Hippocampal formation (tissue), 2 donors: Measurements from ENCODE around the gene C1orf50.
"Not testable (repeated sequence)": the region's sequence is repeated elsewhere in the genome, so short reads cannot be mapped to it uniquely, and the experiment has no call there.

ENCODE experiments used
- DNase-seq, 2 donors: peaks; one replicate each; lab custom pipeline; 2025; lab: John Stamatoyannopoulos, UW

Gene C1orf50

DNA sequence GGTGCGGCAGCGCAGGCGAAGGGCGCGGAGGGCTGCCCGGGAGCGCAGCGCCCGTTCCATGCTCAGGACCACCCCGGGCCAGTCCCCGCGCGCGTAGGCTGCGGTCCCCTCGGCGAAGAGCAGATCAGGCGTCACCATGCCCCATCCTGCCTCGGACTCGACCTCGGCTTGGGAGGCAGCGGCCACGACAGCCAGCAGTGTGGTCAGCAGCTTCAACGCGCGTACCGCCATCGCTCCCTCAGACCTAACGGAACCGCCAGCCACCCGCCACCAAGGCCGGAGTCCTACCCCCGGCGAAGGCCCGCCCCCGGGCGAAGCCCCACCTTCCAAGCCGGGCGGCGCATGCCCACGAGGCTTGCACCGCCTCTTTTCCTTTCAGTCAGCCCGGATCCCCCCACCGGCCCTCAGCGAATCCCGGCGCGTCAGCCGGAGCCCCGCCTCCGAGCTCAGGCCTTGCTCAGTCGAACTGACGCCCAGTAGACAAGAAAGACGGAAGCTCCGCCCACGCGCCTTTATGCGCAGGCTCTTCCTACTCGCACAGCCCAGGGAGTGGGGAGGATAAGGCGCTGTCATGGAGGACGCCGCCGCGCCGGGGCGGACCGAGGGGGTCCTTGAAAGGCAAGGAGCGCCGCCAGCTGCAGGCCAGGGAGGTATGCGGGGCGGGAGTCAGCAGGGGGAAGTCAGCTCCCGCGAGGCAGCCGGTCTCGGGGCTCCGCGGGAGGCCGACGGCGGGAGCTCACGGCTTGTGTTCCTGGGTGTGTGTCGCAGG is at the start of gene C1orf50, which contains the start of gene P3H1:
C1orf50 (plus strand) TSS at position 509 of the 769 bp plus-strand sequence; CDS start at position 572, 63 bp downstream.
P3H1 (minus strand) TSS at position 288 of the 769 bp plus-strand sequence; CDS start at position 231, 57 bp downstream.
- DNase-seq = peak; percentile 99 to 100

DNA sequence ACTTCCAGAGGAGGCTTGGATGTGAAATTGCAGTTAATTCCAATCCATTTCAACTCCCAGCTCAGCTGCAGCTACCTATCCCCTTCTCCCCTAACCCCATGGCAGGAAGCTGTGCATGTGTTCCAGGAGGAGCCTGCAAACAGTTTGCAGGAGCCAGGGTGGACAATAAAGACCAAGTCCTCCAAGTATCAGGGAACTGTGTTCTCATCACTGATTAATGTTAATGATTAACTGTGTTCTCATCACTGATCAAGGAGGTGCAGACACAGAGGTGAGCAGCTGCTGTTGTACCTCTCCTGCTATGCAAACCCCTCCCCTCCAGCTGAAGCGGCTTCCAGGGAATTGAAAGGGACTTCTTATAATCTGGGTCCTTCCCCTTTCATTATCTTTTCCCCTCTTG is 46.2 kb upstream of the C1orf50 start:
- DNase-seq = no peak

DNA sequence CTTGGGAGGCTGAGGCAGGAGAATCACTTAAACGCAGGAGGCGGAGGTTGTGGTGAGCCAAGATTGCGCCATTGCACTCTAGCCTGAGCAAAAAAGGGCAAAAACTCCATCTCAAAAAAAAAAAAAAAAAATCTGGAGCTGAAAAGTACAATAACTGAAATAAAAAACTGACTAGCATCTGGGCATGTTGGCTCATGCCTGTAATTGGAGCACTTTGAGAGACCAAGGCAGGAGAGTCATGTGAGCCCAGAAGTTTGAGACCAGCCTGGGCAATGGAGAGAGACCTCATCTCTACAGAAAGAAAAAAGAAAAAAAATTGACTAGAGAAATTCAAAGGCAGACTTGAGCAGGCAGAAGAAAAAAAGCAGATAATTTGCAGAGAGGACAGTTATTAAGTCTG is 45.1 kb upstream of the C1orf50 start:
- DNase-seq = no peak

DNA sequence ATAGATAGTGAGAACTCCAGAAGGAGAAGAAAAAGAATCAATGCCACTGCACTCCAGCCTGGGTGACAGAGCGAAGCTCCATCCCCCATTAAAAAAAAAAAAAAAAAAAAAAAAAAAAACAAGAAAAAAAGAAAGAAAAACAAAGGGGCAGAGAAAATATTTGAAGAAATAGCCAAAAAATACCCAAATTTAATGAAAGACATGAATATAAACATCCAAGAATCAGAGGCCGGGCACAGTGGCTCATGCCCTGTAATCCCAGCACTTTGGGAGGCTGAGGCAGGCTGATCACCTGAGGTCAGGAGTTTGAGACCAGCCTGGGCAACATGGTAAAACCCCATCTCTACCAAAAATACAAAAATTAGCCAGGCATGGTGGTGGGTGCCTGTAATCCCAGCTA is 44.6 kb upstream of the C1orf50 start:
- not testable (repeated sequence) for DNase-seq

DNA sequence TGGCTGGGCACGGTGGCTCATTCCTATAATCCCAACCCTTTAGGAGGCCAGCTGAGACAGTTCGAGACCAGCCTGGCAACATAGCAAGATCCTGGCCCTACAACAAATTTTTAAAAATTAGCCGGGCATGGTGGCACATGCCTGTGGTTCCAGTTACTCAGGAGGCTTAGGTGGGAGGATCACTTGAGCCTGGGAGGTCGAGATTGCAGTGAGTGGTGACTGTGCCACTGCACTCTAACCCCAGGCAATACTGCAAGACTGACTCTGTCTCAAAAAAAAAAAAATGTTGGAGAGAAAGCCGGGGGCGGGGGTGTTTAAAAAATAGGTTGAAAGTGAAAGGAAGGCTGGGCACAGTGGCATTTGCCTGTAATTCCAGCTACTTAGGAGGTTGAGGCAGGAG is 43.5 kb upstream of the C1orf50 start:
- DNase-seq = no peak

DNA sequence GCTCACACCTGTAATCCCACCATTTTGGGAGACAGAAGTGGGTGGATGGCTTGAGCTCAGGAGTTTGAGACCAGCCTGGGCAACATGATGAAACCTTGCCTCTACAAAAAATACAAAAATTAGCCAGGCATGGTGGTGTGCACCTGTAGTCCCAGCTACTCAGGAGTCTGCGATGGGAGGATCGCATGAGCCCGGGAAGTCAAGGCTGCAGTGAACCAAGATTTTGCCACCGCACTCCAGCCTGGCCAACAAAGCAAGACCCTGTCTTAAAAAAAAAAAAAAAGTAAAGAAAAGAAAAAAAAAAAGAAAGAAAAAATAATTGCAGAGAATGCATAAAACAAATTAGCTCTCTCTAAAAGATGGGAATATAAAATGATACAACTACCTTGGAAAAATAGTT is 41.2 kb upstream of the C1orf50 start:
- DNase-seq = not testable (repeated sequence)

DNA sequence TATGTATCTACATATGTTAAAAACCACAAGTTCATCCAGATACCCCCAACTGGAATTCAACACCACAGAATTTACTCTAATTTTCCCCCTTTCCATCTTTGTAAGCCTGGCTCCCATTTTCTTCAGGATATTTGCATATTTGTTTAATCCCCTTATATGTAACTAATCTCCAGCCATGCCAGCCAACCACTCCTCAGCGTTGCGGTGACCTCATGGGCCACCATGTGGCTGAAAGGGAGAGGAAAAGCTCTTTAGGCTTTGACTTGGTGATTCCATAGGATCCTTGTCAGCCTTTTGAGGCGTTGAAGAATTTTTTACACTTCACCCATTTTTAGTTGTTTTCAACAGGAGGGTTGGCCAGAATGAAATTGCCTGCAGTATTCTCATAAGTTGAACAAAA is 37.0 kb upstream of the C1orf50 start:
- no peak for DNase-seq

DNA sequence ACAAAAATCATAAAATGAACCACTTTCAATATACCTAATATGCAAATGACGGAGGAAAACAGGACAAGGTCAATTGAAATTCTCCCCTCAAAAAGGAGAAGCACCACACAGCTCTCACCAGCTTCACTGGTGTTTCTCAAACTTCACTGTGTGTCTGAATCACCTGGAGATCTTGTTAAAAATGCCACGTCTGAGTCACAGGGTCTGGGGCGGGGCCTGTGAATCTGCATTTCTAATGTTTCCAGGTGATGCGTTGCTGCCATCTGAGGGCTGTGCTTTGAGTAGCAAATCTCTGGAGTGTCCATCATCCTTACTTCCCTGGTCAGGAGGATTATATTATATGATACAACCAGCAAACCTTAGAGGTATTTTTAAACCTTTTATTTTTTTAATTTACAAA is 36.1 kb upstream of the C1orf50 start:
- DNase-seq = no peak

DNA sequence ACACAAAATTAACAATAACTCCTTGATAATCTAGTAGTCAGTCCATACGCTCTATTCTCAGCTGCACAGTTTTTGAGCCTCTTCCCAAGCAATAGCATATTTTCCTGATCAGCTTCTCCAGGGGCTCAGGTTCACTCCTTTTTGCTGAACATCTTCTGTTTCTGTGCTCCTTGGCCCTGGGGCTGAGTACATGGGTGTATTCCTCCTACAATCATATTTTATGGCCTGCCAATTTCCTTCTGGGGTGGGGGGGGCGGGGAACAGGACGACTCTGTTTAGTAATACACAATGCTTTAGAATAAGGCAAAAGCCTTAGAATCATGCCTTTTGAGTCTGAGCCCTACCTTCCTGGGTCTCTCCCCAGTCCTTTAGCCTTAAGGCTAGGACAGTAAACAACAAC is 35.5 kb upstream of the C1orf50 start:
- DNase-seq = no peak

DNA sequence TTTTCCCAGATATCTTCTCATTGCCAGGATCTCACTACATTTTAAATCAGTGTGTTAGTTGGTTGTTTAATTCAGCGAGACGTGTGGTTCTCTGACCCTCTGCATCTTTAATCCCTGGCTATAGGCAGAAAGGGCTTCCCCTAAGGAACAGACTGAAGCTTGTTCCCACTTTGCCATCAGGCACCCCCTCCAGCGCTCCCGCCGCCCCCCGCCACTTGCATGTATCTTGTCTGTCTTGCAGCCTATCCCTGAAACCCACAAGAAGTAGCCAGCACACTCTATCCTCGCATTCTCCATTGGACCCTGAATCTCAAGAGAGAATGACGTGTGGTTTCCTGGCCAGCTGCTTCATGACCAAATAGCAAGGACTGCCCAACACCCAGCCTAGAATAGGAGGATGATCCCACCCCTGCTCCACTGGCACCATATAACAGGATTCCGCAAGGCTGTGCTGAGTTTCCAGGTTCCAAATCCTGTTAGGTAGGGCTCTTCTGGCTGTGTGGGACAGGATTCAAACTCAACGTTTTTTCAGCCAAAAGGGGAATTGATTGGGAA is 34.8 kb upstream of the C1orf50 start:
- DNase-seq = no peak

DNA sequence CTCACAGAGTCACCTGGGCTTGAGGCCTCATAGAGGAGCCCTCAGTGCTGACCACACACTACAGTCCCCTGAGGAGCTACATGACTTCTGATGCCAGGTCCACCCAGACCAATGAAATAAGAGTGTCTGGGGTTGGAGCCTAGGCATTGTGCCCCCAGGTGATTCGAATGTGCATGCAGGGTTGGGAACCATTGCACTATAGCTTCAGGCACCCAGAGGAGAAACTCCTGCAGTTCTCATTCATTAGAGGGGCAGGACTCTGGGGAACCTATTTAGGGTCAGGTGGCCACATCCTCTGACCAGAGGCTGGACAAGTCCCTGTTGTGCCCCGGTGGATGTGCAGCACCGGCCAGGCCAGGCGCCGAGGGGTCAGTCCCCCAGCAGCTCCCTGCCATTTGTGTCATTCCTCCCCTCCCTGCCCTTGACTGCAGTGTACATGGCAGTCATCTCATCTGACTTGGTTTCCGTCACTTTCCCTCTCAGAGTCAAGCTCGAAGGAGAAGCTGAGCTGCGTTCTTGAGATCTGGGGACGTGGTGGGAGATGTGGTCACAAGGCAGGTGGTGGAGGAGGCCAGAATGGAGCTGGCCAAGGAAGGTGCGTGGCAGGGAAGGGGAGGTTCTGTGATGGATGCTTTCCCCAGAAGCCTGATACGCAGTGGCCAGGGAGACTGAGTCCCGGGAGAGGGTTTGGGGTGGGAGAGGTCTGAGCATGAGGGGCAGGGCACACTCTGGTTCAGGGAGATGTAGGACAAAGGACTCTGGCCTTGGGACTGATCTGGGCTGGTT is 33.4 kb upstream of the C1orf50 start:
- DNase-seq = no peak

DNA sequence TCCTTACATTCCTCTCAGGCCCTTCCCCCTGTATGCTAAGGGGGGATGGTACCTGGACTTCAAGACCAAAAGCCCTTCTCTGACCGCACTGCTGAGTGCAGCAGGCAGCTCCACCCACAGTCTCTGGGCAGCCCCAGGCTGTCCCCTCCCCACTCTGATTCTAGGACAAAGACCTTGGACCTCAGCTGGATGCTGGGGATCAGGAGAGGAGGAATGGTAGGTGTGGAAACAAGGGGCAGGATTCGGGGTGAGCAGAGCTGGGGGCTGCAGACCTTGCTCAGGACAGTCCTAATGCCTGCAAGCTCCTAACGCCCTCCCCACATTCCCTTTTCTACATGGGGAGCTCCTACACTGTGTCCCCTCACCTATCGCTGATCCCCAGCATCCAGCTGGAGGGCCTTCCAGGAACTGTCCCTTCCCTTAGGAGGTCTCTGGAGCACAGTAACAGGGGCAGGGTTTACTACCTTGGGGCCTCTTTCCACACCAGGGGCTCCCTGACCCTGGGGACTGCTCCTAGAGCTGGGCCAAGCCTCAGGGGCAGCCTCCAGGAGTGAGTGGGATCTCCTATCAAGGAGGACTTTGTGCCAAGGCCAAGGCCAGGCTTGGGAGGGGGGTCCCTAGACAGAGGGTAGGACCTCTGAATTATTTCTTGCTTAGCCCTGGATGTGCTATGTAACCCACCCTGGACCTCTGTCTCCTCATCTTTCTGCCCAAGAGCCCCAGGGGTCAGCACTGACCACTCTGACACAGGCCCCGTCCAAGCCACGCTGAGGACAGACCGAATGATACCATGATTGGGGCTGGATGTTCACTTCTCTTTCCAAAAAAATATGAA is 32.6 kb upstream of the C1orf50 start:
- no peak for DNase-seq

DNA sequence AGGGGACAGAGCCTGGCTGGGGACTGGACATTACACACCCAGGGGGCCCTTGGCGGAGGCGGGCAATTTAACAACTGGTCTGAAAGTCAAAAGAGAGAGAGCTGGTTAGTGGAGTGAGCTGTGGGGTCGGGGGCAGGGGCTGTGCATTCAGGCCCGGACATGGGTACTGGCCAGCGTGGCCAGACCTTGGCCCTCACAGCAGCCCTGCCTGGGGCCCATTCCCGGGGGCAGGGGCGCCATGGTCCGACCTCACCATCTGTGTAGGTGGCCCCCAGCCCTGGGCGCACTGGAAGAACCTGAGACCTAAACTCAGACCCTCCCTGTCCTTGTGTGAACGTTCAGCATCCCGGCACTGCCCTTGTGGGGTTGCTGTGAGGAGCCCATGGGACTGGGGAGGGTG is 32.0 kb upstream of the C1orf50 start:
- DNase-seq = no peak

DNA sequence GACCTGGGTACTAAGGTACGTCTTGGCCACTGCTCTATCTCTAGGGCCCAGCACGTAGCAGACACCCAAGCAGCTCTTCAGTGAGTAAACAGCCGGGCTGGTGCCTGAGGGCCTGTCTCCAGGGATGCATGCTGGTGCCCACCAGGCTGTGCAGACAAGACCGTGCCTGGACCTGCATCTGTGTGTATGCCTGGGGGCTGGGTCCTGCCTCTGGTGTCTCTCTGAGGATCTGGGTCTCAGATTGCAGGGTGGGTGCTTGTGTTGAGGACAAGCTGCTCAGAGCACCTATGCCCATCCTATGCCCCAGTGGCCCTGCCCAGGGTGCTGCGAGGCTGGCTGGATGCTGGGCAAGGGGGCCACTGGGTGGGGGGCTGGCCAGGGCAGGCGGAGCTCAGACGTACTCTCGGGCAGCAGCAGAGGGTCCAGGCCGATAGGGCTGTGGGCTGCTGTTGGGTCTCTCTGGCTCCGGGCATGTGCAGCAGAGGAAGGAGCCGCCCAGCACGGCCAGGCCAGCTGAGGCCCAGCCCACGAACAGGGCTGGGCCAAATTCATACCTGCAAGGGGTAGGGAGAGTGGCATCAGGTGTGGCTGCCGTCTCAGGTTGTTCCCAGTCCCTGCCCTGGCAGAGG is 31.5 kb upstream of the C1orf50 start:
- DNase-seq = no peak

DNA sequence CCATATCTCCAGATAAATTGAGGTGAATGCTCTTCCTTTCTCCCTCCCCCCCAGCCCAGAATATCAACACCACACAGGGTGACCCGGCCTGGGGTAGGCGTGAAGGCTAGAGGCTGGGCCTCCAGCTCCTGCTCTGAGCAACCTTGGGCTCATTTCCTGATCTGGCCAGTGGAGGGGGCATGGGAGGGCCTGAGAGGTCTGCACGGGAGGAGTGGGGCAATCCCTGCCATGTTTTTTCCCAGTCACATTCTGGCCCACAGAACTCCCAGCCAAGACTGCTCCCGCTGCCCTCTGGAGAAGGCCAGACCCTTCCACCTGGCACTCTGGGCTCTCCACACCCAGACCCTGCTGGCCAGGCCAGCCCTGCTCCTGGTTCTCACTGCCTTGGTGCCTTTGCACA is 30.9 kb upstream of the C1orf50 start:
- DNase-seq = no peak

DNA sequence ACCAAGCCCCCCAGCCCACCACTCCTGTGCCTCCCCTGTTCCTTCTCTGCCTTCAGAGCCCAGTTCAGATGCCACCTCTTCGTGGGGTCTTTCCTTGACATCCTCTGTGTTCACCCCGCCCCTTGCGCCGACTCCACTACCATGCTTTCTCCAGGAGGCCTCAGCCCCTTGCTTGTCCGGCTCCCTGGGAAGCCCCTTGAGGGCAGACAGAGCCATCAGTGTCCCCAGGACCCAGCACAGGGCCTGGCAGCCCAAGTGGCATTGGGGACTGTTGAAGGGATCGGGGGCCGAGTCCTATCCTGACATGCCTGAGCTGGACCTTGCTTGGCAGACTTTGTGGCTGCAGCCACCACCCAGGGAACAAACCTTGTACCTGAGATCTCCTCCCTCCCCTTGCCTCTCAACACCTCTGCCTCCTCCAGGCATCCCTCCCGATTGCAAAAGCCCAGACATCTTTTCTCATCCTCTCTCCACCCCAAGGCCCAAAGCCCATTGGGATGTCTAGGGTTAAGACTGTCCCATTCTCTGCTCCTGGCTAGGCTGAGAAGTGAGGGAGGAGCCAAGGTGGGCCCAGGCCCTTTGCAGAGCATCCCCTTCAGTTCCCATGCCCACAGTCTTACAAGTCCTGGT is 30.4 kb upstream of the C1orf50 start:
- no peak for DNase-seq

DNA sequence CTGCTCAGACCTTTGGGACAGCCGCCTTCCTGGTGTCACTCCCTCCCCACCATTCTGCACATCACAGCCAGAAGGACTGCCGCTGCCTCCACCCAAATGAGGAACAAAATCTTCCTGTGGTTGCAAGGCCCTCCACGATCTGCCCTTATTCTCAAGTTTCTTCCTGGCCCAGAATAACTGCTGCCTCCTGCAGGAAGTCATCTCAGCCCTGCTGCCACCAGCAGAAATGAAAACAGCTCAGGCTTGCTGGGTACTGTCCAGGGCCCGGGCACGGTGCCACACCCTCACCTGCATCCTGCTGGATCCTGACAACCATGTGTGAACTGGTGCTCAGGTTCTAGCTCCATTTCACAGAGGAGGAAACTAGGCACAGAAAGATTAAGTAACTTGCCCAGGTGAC is 29.8 kb upstream of the C1orf50 start:
- DNase-seq = no peak

DNA sequence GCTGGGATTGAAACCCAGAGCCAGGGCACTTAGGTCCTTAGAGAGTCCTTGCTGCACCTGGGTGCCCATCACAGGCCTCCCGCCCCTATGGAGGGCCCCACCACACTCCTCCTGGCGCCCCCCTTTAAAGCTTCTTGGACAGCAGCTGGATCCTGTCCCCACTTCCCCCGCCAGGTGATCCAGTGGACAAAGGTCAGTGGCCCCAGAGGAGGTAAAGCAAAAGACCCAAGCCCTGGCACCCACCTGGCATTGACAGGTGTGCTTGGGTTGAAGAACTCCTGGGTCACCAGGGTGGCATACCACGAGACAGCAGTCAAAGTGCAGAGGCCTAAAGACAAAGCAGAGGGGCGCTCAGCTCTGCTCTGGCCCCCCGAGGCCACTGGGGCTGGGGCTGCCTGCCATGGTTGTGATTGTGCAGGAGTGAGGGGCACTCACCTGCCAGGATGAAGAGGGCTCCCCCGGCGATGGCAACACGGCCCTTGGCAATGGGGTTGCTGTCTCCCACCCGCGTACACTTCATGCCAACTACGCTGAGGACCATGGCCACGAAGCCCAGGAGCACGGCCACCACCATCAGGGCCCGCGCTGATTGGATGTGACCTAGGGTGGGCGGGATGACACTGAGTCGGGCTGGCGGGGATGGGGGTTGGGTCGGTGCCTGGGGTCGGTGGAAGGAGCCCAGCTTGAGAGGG is 28.9 kb upstream of the C1orf50 start:
- no peak for DNase-seq

DNA sequence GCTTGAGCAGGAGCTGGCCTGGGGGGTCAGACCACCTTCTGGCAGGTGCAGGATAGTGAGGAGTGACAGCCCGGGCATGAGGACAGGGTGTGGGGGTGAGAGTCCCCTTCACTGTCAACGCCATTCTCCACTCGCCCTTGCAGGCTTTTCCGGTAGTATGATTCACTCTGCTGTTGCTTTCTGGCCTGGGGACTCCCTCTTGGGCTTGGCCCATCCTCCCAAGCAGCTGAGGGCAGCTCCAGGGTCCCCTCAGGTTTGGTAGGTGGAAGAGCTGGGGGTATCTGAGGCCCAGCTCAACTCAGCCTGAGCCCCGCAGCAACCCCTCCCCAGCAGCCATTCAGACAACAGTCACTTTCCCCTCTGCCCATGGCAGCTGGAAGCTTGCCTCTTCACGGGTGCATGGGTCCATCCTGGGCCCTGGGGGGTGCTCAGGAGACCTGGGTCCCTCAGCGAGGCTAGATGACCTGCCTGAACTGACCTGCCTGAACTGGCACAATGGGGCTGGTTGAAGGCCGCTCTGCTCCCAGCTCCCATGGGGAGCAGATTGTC is 28.3 kb upstream of the C1orf50 start:
- DNase-seq = no peak
